HL-60 (cell line): Measurements from ENCODE around the gene DDX24.

ENCODE experiments used
- DNase-seq, 2 experiments: peaks; one replicate each; pipeline ENCODE4 v3.0.0-alpha.2; 2010 to 2020; ENCODE audit warnings: low read depth in 1 of 2, low spot score in 1 of 2
- H3K27ac ChIP-seq: fragments of 250-450 bp; sonication (Bioruptor Pico); replicated peaks from 2 replicates; pipeline ENCODE4 v1.5.1; 2020; ENCODE audit warnings: mild to moderate bottlenecking, moderate library complexity
- H3K27me3 ChIP-seq: fragments of 250-450 bp; sonication (Bioruptor Pico); 2 replicates; pipeline ENCODE4 v1.5.1; 2021; ENCODE audit warnings: mild to moderate bottlenecking, moderate library complexity; ENCODE audit not compliant: insufficient read depth, poor library complexity, severe bottlenecking
- H3K4me3 ChIP-seq: replicated peaks from 2 replicates; pipeline ENCODE4 v1.5.1; 2011; ENCODE audit warnings: mild to moderate bottlenecking, control low read depth, low read length; ENCODE audit not compliant: insufficient read depth
- CTCF ChIP-seq: IDR thresholded peaks from one replicate; pipeline ENCODE4 v1.5.1; 2011; ENCODE audit warnings: low read length, control low read depth, inconsistent platforms; ENCODE audit not compliant: insufficient read depth
- GABPA ChIP-seq: IDR thresholded peaks from 2 replicates; pipeline ENCODE4 v1.6.1; 2012; ENCODE audit warnings: low read depth
- POLR2AphosphoS5 ChIP-seq: IDR thresholded peaks from 2 replicates; pipeline ENCODE4 v1.6.1; 2012; ENCODE audit warnings: low read depth
- REST ChIP-seq: IDR thresholded peaks from 2 replicates; pipeline ENCODE4 v1.6.1; 2012; ENCODE audit warnings: low read depth; ENCODE audit not compliant: insufficient replicate concordance
- SPI1 ChIP-seq: IDR thresholded peaks from 2 replicates; pipeline ENCODE4 v1.6.1; 2012; ENCODE audit warnings: low read depth, mild to moderate bottlenecking, borderline replicate concordance

DDX24 gene

DNA sequence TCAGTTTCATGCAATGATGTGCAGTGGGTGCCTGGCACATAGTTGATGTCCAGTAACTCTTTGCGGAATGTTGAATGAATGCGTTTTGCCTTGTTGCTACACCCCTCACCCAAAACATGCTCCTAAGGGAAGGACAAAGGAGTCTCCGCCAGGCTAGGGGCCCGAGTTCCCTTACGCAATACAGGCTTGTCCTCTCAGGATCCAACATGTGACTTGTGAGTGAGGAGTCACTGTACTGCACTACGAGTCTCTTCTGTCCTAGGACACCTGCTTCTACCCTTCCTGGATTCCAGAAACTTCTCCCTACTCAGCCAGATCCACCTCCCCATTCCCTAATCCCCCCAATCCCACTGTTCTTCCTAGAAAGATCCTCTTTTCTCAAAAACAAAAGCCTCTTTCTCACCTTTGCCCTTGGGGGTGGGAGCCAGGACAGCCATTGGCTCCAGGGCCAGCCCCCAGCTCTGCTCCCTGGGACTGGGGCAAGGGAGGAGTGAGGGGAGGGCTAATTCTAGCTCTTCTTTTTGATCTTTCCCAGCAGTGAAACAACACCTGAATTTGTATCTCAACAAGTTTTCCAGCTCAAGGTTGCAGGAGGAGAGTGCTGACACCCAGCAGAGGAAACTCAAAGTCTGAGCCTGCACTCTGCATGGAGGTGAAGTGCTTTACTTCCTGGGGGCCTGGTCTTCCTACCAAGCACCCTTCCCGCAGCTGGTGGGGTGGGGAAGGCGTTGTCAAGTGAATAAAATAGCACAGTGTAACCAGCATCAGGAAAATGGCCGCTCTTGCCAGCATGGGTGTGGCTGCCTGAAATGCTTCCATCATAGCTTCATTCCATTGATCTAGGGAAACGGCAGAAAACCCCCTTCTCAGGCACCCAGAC, 58.2 kb downstream of the DDX24 start:
- H3K27me3 ChIP-seq, result no peaks in the 10 kb centered on the region
- no peak overlapping the region for H3K27ac ChIP-seq
- no peak for DNase-seq
- TF ChIP-seq POLR2AphosphoS5 (no peak), REST (no peak), SPI1 (no peak), GABPA (no peak), CTCF (no peak)
- H3K4me3 ChIP-seq, result no peak overlapping the region

DNA sequence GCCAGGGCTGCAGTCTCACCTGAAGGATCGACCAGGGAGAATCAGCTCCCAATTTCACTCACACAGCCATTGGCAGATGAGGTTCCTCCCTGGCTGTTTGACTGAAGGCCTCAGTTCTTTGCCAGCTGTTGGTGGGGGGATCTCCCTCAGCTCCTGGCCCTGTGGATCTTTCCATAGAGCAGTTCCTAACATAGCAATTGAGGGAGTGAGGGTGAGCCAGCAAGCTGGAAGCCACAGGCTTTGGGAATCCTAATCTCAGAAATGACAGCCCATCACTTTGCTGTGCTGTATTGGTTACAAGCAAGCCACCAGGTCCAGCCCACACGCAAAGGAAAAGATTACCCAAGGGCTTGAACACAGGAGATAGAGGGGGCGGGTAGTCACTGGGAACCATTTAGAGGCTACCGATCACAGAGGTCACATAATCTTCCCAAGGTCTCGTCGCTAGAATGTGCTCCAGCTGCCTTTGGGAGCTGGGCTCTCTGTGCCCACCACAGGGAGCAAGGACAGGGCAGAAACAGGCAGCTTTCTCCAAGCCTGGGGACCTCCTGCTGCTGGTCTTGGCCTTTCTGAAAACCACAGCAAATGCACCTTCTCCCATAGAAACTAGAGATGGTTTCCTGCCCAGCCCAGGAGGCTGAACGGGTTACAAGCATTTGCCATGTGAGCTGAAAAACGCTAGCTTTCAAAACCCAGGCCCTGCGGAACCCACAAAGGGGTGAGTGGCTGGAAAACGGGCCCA, 59.4 kb downstream of the DDX24 start:
- no peaks in the 10 kb centered on the region for H3K27me3 ChIP-seq
- no peak overlapping the region for H3K27ac ChIP-seq
- DNase-seq, result no peak
- no peak overlapping the region for H3K4me3 ChIP-seq
- TF ChIP-seq POLR2AphosphoS5 (no peak), SPI1 (no peak), CTCF (no peak), REST (no peak), GABPA (no peak)

DNA sequence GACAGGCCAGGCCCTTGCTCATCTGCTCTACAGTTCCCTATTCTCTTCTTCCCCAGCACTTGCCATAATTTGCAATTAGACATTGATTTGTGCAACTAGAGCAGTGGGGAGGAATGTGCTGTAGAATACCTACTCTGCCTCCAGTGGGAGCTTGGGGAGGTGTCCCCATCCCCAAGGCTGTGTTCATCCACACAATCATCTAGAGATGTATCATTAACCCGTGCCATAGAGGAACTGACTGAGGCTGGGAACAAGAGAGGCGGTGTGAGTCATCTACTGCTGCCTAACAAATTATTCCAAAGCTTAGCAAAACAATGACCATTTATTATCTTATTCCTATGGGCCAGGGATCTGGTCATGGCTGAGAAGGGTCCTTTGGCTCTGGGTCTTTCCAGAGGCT, 60.0 kb downstream of the DDX24 start:
- no peak for DNase-seq
- TF ChIP-seq REST, result no peak
- TF ChIP-seq SPI1, result no peak
- TF ChIP-seq CTCF, result no peak
- TF ChIP-seq POLR2AphosphoS5, result no peak
- TF ChIP-seq GABPA, result no peak
- no peaks in the 10 kb centered on the region for H3K27me3 ChIP-seq
- no peak overlapping the region for H3K4me3 ChIP-seq
- H3K27ac ChIP-seq, result no peak overlapping the region
